Upper lobe of right lung (tissue), 1 donor: ENCODE results near the gene ACP4. TPM values are rescaled to one million over a fixed set of nuclear protein-coding genes. Genes with fewer than 3 reads are reported as not detected.

ENCODE experiments used
- ATAC-seq: fragments of 200-7000 bp; cut with Tn5 transposase; one replicate; pipeline ENCODE4 v1.9.1; 2020; ENCODE audit warnings: mild to moderate bottlenecking, moderate library complexity
- DNase-seq: peaks from one replicate; pipeline ENCODE4 v3.0.0-alpha.2; 2020
- H3K27ac ChIP-seq: fragments of 200-600 bp; one replicate; pipeline ENCODE4 v1.8.0; 2022
- H3K27me3 ChIP-seq: fragments of 200-600 bp; one replicate; pipeline ENCODE4 v1.8.0; 2022; ENCODE audit warnings: mild to moderate bottlenecking
- H3K36me3 ChIP-seq: fragments of 200-600 bp; one replicate; pipeline ENCODE4 v1.8.0; 2022
- H3K4me1 ChIP-seq: fragments of 200-600 bp; one replicate; pipeline ENCODE4 v1.8.0; 2022
- H3K4me3 ChIP-seq: fragments of 200-600 bp; one replicate; pipeline ENCODE4 v1.8.0; 2022; ENCODE audit warnings: mild to moderate bottlenecking
- H3K9me3 ChIP-seq: fragments of 200-600 bp; one replicate; pipeline ENCODE4 v1.8.0; 2022
- CTCF ChIP-seq: fragments of 200-600 bp; IDR thresholded peaks from one replicate; pipeline ENCODE4 v1.8.0; 2022; ENCODE audit warnings: antibody characterized with exemption
- intact Hi-C: fragments of 100-400 bp; cut with DNase I; formaldehyde crosslinking; loops from one replicate; pipeline ENCODE4 v1.11.0; 2022
- total RNA-seq: library from RNA; stranded (reverse); fragmentation: NEBNext Ultra II Directional; extraction: Animal tissue kit (Norgen Biotek cat#: 25700); gene quantifications from one replicate; pipeline ENCODE4 v1.2.1, GENCODE V29; 2021
- donor health status: DM: no; HTN: yes; CAD: no; lungs with severe emphysema.

Gene ACP4
- total RNA-seq, 1 donor from 2014 or later = not detected

GRCh38 chr19:50798659-50799546 is 8.7 kb downstream of the ACP4 start:
- intact Hi-C loops = no loop called here
- H3K9me3 ChIP-seq = no peaks in the 10 kb centered on the region
- H3K27ac ChIP-seq = no peak overlapping the region
- TF ChIP-seq CTCF = no peak
- peaks cover 13% of the 10 kb centered on the region for H3K4me1 ChIP-seq
- peaks cover 31% of the 10 kb centered on the region for H3K36me3 ChIP-seq
- H3K4me3 ChIP-seq = no peak overlapping the region
- ATAC-seq (no peak), DNase-seq (peak; percentile 57)
- H3K27me3 ChIP-seq = no peaks in the 10 kb centered on the region

GRCh38 chr19:50799547-50799851 is 9.3 kb downstream of the ACP4 start:
- Histone ChIP-seq H3K4me3 (no peak overlapping the region), H3K27me3 (no peaks in the 10 kb centered on the region), H3K9me3 (no peaks in the 10 kb centered on the region), H3K4me1 (peaks cover 13% of the 10 kb centered on the region), H3K27ac (no peak overlapping the region), H3K36me3 (peaks cover 31% of the 10 kb centered on the region)
- no peak for TF ChIP-seq CTCF
- ATAC-seq = no peak
- DNase-seq = no peak
- intact Hi-C loops = no loop called here

- Histone ChIP-seq H3K27ac (no peak overlapping the region), H3K36me3 (peaks cover 31% of the 10 kb centered on the region), H3K4me3 (no peak overlapping the region), H3K4me1 (peaks cover 17% of the 10 kb centered on the region), H3K27me3 (no peaks in the 10 kb centered on the region), H3K9me3 (no peaks in the 10 kb centered on the region)
- ATAC-seq (no peak), DNase-seq (no peak)
- no peak for TF ChIP-seq CTCF
- intact Hi-C loops = no loop called here
Measured at GRCh38 chr19:50801107-50801506, 10.9 kb downstream of the ACP4 start.

- Histone ChIP-seq H3K27ac (peak overlapping the region; percentile 96), H3K27me3 (no peaks in the 10 kb centered on the region), H3K9me3 (no peaks in the 10 kb centered on the region), H3K36me3 (peaks cover 14% of the 10 kb centered on the region), H3K4me3 (peak overlapping the region; percentile 70), H3K4me1 (peaks cover 17% of the 10 kb centered on the region)
- TF ChIP-seq CTCF = no peak
- DNase-seq (no peak), ATAC-seq (peak; percentile 0)
- intact Hi-C loops = no loop called here
Measured at GRCh38 chr19:50803633-50804419, 13.6 kb downstream of the ACP4 start.

- peak overlapping the region; percentile 96 for H3K27ac ChIP-seq
- intact Hi-C loops = no loop called here
- peaks cover 13% of the 10 kb centered on the region for H3K36me3 ChIP-seq
Measured at GRCh38 chr19:50804420-50805272, 14.4 kb downstream of the ACP4 start.

More at GRCh38 chr19:50804420-50805272, 14.4 kb downstream of the ACP4 start:
- H3K4me1 ChIP-seq = peaks cover 17% of the 10 kb centered on the region
- DNase-seq (peak; percentile 99), ATAC-seq (peak; percentile 99)
- no peak for TF ChIP-seq CTCF
- peak overlapping the region; percentile 70 for H3K4me3 ChIP-seq
- no peaks in the 10 kb centered on the region for H3K27me3 ChIP-seq
- H3K9me3 ChIP-seq = no peaks in the 10 kb centered on the region
